SH-SY5Y (cell line): ENCODE measurements around the gene MTRF1L.

Experiments
- GATA2 ChIP-seq: IDR thresholded peaks from 2 replicates; pipeline ENCODE4 v1.6.1; 2011; ENCODE audit warnings: mild to moderate bottlenecking, low read depth, low read length
- GATA3 ChIP-seq: IDR thresholded peaks from 2 replicates; pipeline ENCODE4 v1.6.1; 2011; ENCODE audit warnings: low read depth, mild to moderate bottlenecking, low read length, moderate library complexity

DNA sequence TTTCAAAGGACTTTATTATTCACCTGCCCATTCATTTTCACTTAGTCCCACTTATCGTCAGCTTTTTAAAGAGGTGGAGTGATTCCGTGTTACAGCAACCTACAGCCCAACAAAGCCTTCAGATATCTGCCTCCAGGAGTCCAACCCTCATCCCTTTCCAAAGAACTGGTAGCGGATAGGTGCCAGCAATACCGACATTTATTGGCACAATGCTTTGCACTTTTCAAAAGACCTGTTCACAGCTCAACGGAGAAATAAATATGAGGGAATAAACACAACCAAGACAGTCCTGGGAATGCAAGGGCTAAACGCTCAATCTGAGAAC lies 819 bp upstream of the MTRF1L start:
- TF ChIP-seq GATA3 (no peak), GATA2 (no peak)
